Measurements from ENCODE around the gene CA9. TPM values are rescaled to one million over a fixed set of nuclear protein-coding genes. Genes with fewer than 3 reads are reported as not detected.

CA9 gene
- total RNA-seq, 1 donor from 2014 or later = 2.9 TPM

- Mint-ChIP-seq H3K4me3 (ENCODE audit: unreplicated experiment) (peak overlapping the region; percentile 57), H3K27me3 (ENCODE audit: low read depth) (no peaks in the 10 kb centered on the region), H3K4me1 (ENCODE audit: low read depth) (peaks cover 33% of the 10 kb centered on the region), H3K9me3 (ENCODE audit: low read depth) (no peaks in the 10 kb centered on the region), H3K27ac (ENCODE audit: unreplicated experiment) (no peak overlapping the region), H3K36me3 (ENCODE audit: low read depth) (no peaks in the 10 kb centered on the region)
- no peak for DNase-seq (ENCODE audit: low spot score)
- TF ChIP-seq, protein P1, sequence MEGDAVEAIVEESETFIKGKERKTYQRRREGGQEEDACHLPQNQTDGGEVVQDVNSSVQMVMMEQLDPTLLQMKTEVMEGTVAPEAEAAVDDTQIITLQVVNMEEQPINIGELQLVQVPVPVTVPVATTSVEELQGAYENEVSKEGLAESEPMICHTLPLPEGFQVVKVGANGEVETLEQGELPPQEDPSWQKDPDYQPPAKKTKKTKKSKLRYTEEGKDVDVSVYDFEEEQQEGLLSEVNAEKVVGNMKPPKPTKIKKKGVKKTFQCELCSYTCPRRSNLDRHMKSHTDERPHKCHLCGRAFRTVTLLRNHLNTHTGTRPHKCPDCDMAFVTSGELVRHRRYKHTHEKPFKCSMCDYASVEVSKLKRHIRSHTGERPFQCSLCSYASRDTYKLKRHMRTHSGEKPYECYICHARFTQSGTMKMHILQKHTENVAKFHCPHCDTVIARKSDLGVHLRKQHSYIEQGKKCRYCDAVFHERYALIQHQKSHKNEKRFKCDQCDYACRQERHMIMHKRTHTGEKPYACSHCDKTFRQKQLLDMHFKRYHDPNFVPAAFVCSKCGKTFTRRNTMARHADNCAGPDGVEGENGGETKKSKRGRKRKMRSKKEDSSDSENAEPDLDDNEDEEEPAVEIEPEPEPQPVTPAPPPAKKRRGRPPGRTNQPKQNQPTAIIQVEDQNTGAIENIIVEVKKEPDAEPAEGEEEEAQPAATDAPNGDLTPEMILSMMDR (IDR thresholded peaks at IDR 0.05) = no peak
These were observed 1.5 kb downstream of the CA9 start for GRCh38 chr9:35675204-35675603.

DNA sequence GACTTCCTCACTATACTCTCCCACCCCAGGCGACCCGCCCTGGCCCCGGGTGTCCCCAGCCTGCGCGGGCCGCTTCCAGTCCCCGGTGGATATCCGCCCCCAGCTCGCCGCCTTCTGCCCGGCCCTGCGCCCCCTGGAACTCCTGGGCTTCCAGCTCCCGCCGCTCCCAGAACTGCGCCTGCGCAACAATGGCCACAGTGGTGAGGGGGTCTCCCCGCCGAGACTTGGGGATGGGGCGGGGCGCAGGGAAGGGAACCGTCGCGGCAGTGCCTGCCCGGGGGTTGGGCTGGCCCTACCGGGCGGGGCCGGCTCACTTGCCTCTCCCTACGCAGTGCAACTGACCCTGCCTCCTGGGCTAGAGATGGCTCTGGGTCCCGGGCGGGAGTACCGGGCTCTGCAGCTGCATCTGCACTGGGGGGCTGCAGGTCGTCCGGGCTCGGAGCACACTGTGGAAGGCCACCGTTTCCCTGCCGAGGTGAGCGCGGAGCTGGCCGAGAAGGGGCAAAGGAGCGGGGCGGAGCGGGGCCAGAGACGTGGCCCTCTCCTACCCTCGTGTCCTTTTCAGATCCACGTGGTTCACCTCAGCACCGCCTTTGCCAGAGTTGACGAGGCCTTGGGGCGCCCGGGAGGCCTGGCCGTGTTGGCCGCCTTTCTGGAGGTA lies 2.1 kb downstream of the CA9 start:
- H3K27ac Mint-ChIP-seq (ENCODE audit: unreplicated experiment) = no peak overlapping the region
- DNase-seq (ENCODE audit: low spot score) = no peak
- peak overlapping the region; percentile 57 for H3K4me3 Mint-ChIP-seq (ENCODE audit: unreplicated experiment)
- TF ChIP-seq, protein P1 (IDR thresholded peaks at IDR 0.05) = peak; percentile 39
- H3K27me3 Mint-ChIP-seq (ENCODE audit: low read depth) = no peaks in the 10 kb centered on the region
- peaks cover 38% of the 10 kb centered on the region for H3K4me1 Mint-ChIP-seq (ENCODE audit: low read depth)
- no peaks in the 10 kb centered on the region for H3K36me3 Mint-ChIP-seq (ENCODE audit: low read depth)
- H3K9me3 Mint-ChIP-seq (ENCODE audit: low read depth) = no peaks in the 10 kb centered on the region

DNA sequence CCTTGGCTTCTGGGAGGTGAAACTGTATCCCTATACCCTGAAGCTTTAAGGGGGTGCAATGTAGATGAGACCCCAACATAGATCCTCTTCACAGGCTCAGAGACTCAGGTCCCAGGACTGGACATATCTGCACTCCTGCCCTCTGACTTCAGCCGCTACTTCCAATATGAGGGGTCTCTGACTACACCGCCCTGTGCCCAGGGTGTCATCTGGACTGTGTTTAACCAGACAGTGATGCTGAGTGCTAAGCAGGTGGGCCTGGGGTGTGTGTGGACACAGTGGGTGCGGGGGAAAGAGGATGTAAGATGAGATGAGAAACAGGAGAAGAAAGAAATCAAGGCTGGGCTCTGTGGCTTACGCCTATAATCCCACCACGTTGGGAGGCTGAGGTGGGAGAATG lies 5.4 kb downstream of the CA9 start:
- H3K27ac Mint-ChIP-seq (ENCODE audit: unreplicated experiment) = peak overlapping the region; percentile 70
- DNase-seq (ENCODE audit: low spot score) = no peak
- H3K4me3 Mint-ChIP-seq (ENCODE audit: unreplicated experiment) = no peak overlapping the region
- no peaks in the 10 kb centered on the region for H3K27me3 Mint-ChIP-seq (ENCODE audit: low read depth)
- peaks cover 21% of the 10 kb centered on the region for H3K36me3 Mint-ChIP-seq (ENCODE audit: low read depth)
- no peaks in the 10 kb centered on the region for H3K9me3 Mint-ChIP-seq (ENCODE audit: low read depth)
- TF ChIP-seq, protein P1 (IDR thresholded peaks at IDR 0.05) = no peak
- peaks cover 57% of the 10 kb centered on the region for H3K4me1 Mint-ChIP-seq (ENCODE audit: low read depth)

GRCh38 chr9:35679766-35680330 lies 6.1 kb downstream of the CA9 start:
- Mint-ChIP-seq H3K4me3 (ENCODE audit: unreplicated experiment) (no peak overlapping the region), H3K27me3 (ENCODE audit: low read depth) (no peaks in the 10 kb centered on the region), H3K36me3 (ENCODE audit: low read depth) (peaks cover 25% of the 10 kb centered on the region), H3K9me3 (ENCODE audit: low read depth) (no peaks in the 10 kb centered on the region), H3K4me1 (ENCODE audit: low read depth) (peaks cover 61% of the 10 kb centered on the region), H3K27ac (ENCODE audit: unreplicated experiment) (peak overlapping the region; percentile 58)
- TF ChIP-seq, protein P1 (IDR thresholded peaks at IDR 0.05) = no peak
- no peak for DNase-seq (ENCODE audit: low spot score)

DNA sequence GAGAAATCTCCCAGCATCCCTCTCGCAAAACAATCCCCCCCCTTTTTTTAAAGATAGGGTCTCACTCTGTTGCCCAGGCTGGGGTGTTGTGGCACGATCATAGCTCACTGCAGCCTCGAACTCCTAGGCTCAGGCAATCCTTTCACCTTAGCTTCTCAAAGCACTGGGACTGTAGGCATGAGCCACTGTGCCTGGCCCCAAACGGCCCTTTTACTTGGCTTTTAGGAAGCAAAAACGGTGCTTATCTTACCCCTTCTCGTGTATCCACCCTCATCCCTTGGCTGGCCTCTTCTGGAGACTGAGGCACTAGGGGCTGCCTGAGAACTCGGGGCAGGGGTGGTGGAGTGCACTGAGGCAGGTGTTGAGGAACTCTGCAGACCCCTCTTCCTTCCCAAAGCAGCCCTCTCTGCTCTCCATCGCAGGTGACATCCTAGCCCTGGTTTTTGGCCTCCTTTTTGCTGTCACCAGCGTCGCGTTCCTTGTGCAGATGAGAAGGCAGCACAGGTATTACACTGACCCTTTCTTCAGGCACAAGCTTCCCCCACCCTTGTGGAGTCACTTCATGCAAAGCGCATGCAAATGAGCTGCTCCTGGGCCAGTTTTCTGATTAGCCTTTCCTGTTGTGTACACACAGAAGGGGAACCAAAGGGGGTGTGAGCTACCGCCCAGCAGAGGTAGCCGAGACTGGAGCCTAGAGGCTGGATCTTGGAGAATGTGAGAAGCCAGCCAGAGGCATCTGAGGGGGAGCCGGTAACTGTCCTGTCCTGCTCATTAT lies 6.8 kb downstream of the CA9 start:
- Mint-ChIP-seq H3K4me1 (ENCODE audit: low read depth) (peaks cover 67% of the 10 kb centered on the region), H3K4me3 (ENCODE audit: unreplicated experiment) (no peak overlapping the region), H3K27ac (ENCODE audit: unreplicated experiment) (peak overlapping the region; percentile 60), H3K27me3 (ENCODE audit: low read depth) (no peaks in the 10 kb centered on the region), H3K9me3 (ENCODE audit: low read depth) (no peaks in the 10 kb centered on the region), H3K36me3 (ENCODE audit: low read depth) (peaks cover 28% of the 10 kb centered on the region)
- TF ChIP-seq, protein P1 (IDR thresholded peaks at IDR 0.05) = no peak
- no peak for DNase-seq (ENCODE audit: low spot score)
